Fibroblast of mammary gland (primary cell): ENCODE measurements around the gene P3H3.
A peak's percentile ranks its signal among the peaks of the same experiment; 100 is the strongest.

Source experiments
- DNase-seq: peaks from one replicate; pipeline ENCODE4 v3.0.0-alpha.2; 2010; ENCODE audit warnings: low read depth
- H3K4me3 ChIP-seq: 2 replicates; pipeline ENCODE4 v1.5.1; 2011; ENCODE audit warnings: low read depth, mild to moderate bottlenecking, low read length, moderate library complexity; ENCODE audit not compliant: control insufficient read depth
- CTCF ChIP-seq: conservative IDR thresholded peaks from 2 replicates; pipeline ENCODE4 v1.5.1; 2011; ENCODE audit warnings: low read depth, low read length, inconsistent platforms; ENCODE audit not compliant: control insufficient read depth, insufficient read depth

Gene P3H3

GRCh38 chr12:6822426-6823135 lies 5.6 kb upstream of the P3H3 start:
- no peak for TF ChIP-seq CTCF
- no peak overlapping the region for H3K4me3 ChIP-seq
- no peak for DNase-seq

- H3K4me3 ChIP-seq: no peak overlapping the region
- TF ChIP-seq CTCF: no peak
- DNase-seq: no peak
These were observed 4.8 kb upstream of the P3H3 start for GRCh38 chr12:6823182-6824084.

GRCh38 chr12:6824085-6824775 lies 4.0 kb upstream of the P3H3 start:
- no peak for DNase-seq
- no peak overlapping the region for H3K4me3 ChIP-seq
- no peak for TF ChIP-seq CTCF

GRCh38 chr12:6824901-6825381 lies 3.3 kb upstream of the P3H3 start:
- peak; percentile 60 for DNase-seq
- TF ChIP-seq CTCF: no peak
- peak overlapping the region; percentile 48 for H3K4me3 ChIP-seq

- DNase-seq: peak; percentile 85
These were observed 2.6 kb upstream of the P3H3 start for GRCh38 chr12:6825398-6826124.

More at GRCh38 chr12:6825398-6826124, 2.6 kb upstream of the P3H3 start:
- peak overlapping the region; percentile 48 for H3K4me3 ChIP-seq
- peak; percentile 96 for TF ChIP-seq CTCF
